ENCODE data around the gene RAB31.

GRCh38 chr18:9756271-9756932 lies 48.3 kb downstream of the RAB31 start:
- TF ChIP-seq CTCF (IDR thresholded peaks at IDR 0.05) (no peak), POLR2A (IDR thresholded peaks at IDR 0.05) (no peak)

Measured in uterus (tissue), 2 donors.